Measurements from ENCODE around the gene PDZD2.

PDZD2 gene

GRCh38 chr5:31702712-31703111 is 63.8 kb downstream of the PDZD2 start:
- no peaks in the 10 kb centered on the region for H3K4me1 ChIP-seq (ENCODE audit: control insufficient read depth in 1 of 2, insufficient read depth in 1 of 2, low read depth in 1 of 2, low read length in 1 of 2)
- no peak for TF ChIP-seq CTCF (IDR thresholded peaks at IDR 0.05)
- H3K36me3 ChIP-seq = no peaks in the 10 kb centered on the region
- no peak overlapping the region for H3K27ac ChIP-seq
- peaks cover 6% of the 10 kb centered on the region for H3K27me3 ChIP-seq
- no peaks in the 10 kb centered on the region for H3K9me3 ChIP-seq
- H3K4me3 ChIP-seq (ENCODE audit: low read depth in 1 of 2, low read length in 1 of 2) = no peak overlapping the region

DNA sequence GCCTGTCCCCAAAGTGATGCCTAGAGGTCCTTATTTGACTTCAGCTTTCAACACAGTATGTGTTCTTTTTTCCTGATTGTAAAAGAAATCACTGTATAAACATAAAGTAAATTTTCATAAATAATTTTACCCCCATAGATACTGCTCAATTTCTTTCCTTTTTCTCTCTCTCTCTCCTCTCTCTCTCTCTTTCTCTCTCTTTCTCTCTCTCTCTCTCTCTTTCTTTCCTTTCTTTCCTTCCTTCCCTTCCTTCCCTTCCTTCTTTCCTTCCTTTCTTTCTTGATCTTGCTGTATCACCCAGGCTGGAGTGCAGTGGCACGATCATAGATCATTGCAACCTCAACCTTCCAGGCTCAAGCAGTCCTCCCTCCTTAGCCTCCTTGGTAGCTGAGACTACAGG is 64.8 kb downstream of the PDZD2 start:
- no peak overlapping the region for H3K4me3 ChIP-seq (ENCODE audit: low read depth in 1 of 2, low read length in 1 of 2)
- no peaks in the 10 kb centered on the region for H3K9me3 ChIP-seq
- no peak overlapping the region for H3K27ac ChIP-seq
- TF ChIP-seq CTCF (IDR thresholded peaks at IDR 0.05) = no peak
- H3K36me3 ChIP-seq = no peaks in the 10 kb centered on the region
- no peaks in the 10 kb centered on the region for H3K4me1 ChIP-seq (ENCODE audit: control insufficient read depth in 1 of 2, insufficient read depth in 1 of 2, low read depth in 1 of 2, low read length in 1 of 2)
- H3K27me3 ChIP-seq = peaks cover 6% of the 10 kb centered on the region

DNA sequence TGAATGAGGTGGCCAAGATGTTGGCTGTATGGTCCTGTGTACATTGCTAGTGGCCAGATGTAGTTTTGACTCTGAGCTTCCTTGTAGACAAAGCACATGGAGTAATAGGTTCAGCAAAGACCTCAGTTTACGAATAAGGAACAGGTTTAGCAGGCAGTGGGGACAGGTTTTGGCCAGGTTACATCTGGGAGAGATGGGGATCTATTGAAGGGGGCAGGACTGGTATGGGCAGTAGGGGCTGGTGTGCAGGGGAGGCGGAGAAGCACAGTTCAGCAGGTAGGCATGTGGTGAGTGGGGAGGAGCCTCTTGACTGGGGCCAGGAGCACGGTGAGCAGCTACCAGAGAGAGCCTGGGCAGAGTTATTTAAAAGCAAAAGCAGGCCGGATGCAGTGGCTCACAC is 67.3 kb downstream of the PDZD2 start:
- Histone ChIP-seq H3K4me1 (ENCODE audit: control insufficient read depth in 1 of 2, insufficient read depth in 1 of 2, low read depth in 1 of 2, low read length in 1 of 2) (no peaks in the 10 kb centered on the region), H3K36me3 (no peaks in the 10 kb centered on the region), H3K4me3 (ENCODE audit: low read depth in 1 of 2, low read length in 1 of 2) (no peak overlapping the region), H3K27me3 (peaks cover 6% of the 10 kb centered on the region), H3K27ac (no peak overlapping the region), H3K9me3 (no peaks in the 10 kb centered on the region)
- no peak for TF ChIP-seq CTCF (IDR thresholded peaks at IDR 0.05)

GRCh38 chr5:31707329-31707728 is 68.4 kb downstream of the PDZD2 start:
- H3K27ac ChIP-seq = no peak overlapping the region
- H3K4me1 ChIP-seq (ENCODE audit: control insufficient read depth in 1 of 2, insufficient read depth in 1 of 2, low read depth in 1 of 2, low read length in 1 of 2) = no peaks in the 10 kb centered on the region
- no peak overlapping the region for H3K4me3 ChIP-seq (ENCODE audit: low read depth in 1 of 2, low read length in 1 of 2)
- TF ChIP-seq CTCF (IDR thresholded peaks at IDR 0.05) = no peak
- H3K9me3 ChIP-seq = no peaks in the 10 kb centered on the region
- no peaks in the 10 kb centered on the region for H3K27me3 ChIP-seq
- H3K36me3 ChIP-seq = no peaks in the 10 kb centered on the region

GRCh38 chr5:31708089-31708488 is 69.2 kb downstream of the PDZD2 start:
- H3K27ac ChIP-seq = no peak overlapping the region
- no peaks in the 10 kb centered on the region for H3K27me3 ChIP-seq
- no peak overlapping the region for H3K4me3 ChIP-seq (ENCODE audit: low read depth in 1 of 2, low read length in 1 of 2)
- H3K4me1 ChIP-seq (ENCODE audit: control insufficient read depth in 1 of 2, insufficient read depth in 1 of 2, low read depth in 1 of 2, low read length in 1 of 2) = no peaks in the 10 kb centered on the region
- H3K9me3 ChIP-seq = no peaks in the 10 kb centered on the region
- TF ChIP-seq CTCF (IDR thresholded peaks at IDR 0.05) = no peak
- no peaks in the 10 kb centered on the region for H3K36me3 ChIP-seq

GRCh38 chr5:31711363-31711762 is 72.4 kb downstream of the PDZD2 start:
- Histone ChIP-seq H3K9me3 (no peaks in the 10 kb centered on the region), H3K27me3 (no peaks in the 10 kb centered on the region), H3K27ac (no peak overlapping the region), H3K4me1 (ENCODE audit: control insufficient read depth in 1 of 2, insufficient read depth in 1 of 2, low read depth in 1 of 2, low read length in 1 of 2) (no peaks in the 10 kb centered on the region), H3K36me3 (no peaks in the 10 kb centered on the region), H3K4me3 (ENCODE audit: low read depth in 1 of 2, low read length in 1 of 2) (no peak overlapping the region)
- TF ChIP-seq CTCF (IDR thresholded peaks at IDR 0.05) = no peak

Data from neutrophil (primary cell).